ENCODE results near the gene MATCAP1. TPM values are rescaled to one million over a fixed set of nuclear protein-coding genes. Genes with fewer than 3 reads are reported as not detected.
A peak's percentile ranks its signal among the peaks of the same experiment; 100 is the strongest.

Gene MATCAP1
- total RNA-seq, 4 donors from 2014 or later: 27.6 to 220 (median 32.5) TPM

DNA sequence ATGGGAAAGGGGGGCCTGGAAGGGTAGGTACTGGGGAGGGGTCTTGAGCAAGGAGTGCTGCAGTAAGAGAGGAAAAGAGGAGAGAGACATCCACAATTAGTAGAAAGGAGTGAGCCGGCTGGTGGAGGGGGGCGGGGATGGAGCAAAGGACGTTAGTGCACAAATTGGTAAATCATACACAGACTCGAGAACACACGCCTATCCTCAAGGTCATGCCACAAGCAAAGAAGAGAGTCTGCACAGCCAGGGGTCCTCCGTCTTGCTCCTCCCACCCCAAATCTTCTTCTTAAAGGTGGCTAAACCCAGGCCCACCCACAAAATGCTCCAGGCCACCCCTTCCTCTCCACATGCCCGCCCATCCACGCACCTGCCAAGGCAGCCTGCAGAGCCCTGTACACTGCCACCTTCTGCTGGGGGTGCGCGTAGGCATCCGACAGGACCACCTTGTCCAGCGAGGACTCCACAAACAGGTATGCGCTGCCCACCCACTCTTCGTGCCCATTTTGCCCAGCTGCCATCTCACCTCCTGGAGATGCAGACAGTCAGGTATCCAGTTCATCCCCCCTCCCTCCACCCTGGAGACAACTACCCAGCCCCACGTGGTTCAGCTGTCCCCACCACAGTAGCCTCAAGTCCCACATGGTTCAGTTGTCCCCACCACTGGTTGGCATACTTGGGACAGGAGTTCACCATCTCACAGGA lies 27.5 kb downstream of the MATCAP1 start:
- DNase-seq: no peak
- in situ Hi-C loops (cut with MboI; ENCODE audit: low pct_ligation_motif_present in 1 of 4, low pct_unique_long_range_greater_than_20kb in 1 of 4, low sequenced_read_pairs in 3 of 4) (loop anchor here in 3 of 4 donors (10.0 to 25.0 kb wide), 3 partner anchors 141 to 194 kb away; partner anchors contain the start of genes CES3 (in 1 of the 3) and CES4A (in 1 of the 3)), intact Hi-C loops (cut with DNase I; ENCODE audit: low total_unique reads) (loop anchor here (2.0 kb wide), 1 partner anchor 177 kb away; no protein-coding TSS in a partner anchor)
- no peaks in the 10 kb centered on the region for H3K36me3 ChIP-seq
- no peaks in the 10 kb centered on the region for H3K27me3 ChIP-seq
- H3K27ac ChIP-seq: no peak overlapping the region
- no peak for TF ChIP-seq POLR2AphosphoS5 (IDR thresholded peaks at IDR 0.05)
- no peak for TF ChIP-seq POLR2A (IDR thresholded peaks at IDR 0.05)
- TF ChIP-seq EP300 (IDR thresholded peaks at IDR 0.05; ENCODE audit: low read depth): no peak
- TF ChIP-seq CTCF (IDR thresholded peaks at IDR 0.05): no peak
- no peaks in the 10 kb centered on the region for H3K9me3 ChIP-seq
- WGBS, 2 donors (ENCODE audit: low coverage in 1 of 2): 0 to 56% methylated on average over 1 to 15 of the region's 15 CpGs
- H3K4me3 ChIP-seq: no peak overlapping the region
- H3K4me1 ChIP-seq: peaks cover 11 to 48% (median 38%) of the 10 kb centered on the region in 4 donors

DNA sequence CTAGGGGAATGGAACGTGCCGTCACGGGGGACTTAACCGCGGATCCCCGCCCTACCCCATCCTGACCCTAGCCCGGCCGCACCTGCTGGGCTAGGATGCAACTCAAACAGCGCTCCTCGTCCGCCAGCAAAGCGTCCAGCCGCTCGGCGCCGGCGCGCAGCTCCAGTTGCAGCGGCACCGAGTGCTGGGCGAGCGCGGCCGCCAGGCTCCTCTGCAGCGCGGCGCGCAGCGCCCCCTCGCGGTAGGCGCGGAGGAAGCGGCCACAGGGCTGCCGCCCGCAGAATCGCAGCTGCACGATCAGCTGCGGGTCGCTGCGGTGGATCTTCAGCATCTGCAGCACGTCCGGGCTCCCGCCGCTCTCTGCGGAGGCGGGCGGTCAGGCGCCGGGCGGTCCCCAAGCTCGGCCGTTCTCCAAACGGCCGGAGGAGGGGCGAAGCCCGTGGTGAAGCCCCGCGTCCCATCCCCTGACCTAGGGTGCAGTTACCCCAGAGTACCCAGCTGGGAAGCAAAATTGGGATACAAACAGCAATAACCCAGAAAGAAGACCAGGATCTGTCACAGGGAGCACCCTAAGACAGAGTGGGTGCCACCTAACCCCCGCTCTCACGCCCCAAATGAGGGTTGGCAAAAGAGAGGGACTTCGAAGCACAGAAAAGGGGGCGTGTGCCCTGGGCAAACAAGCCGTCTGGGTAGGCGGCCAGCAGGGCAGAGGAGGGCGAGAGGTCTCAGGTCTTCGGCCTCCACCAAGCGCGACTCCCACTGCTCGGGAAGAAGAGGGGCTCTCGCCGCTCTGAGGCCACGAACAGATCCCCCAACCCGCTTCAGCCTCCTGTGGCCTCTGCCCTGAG lies 28.2 kb downstream of the MATCAP1 start:
- H3K4me3 ChIP-seq: peak overlapping the region in 2 of 4 donors; percentile 12 to 30
- in situ Hi-C loops (cut with MboI; ENCODE audit: low pct_ligation_motif_present in 1 of 4, low pct_unique_long_range_greater_than_20kb in 1 of 4, low sequenced_read_pairs in 3 of 4): loop anchor here in 3 of 4 donors (10.0 to 25.0 kb wide), 3 partner anchors 141 to 193 kb away; partner anchors contain the start of genes CES3 (in 1 of the 3) and CES4A (in 1 of the 3)
- intact Hi-C loops (cut with DNase I; ENCODE audit: low total_unique reads): loop anchor here (2.0 kb wide), 1 partner anchor 177 kb away; no protein-coding TSS in a partner anchor
- peak; percentile 80 for DNase-seq
- TF ChIP-seq POLR2AphosphoS5 (IDR thresholded peaks at IDR 0.05) (peak in 1 of 3 donors; percentile 26), CTCF (IDR thresholded peaks at IDR 0.05) (peak; percentile 56 to 98 (median 96)), POLR2A (IDR thresholded peaks at IDR 0.05) (no peak), EP300 (IDR thresholded peaks at IDR 0.05; ENCODE audit: low read depth) (no peak)
- peaks cover 5% of the 10 kb centered on the region for H3K27me3 ChIP-seq
- H3K27ac ChIP-seq: no peak overlapping the region
- H3K36me3 ChIP-seq: no peaks in the 10 kb centered on the region
- H3K9me3 ChIP-seq: no peaks in the 10 kb centered on the region
- H3K4me1 ChIP-seq: peaks cover 11 to 49% (median 38%) of the 10 kb centered on the region in 4 donors
- WGBS, 2 donors (ENCODE audit: low coverage in 1 of 2): 23 to 43% methylated on average over 4 to 40 of the region's 74 CpGs

DNA sequence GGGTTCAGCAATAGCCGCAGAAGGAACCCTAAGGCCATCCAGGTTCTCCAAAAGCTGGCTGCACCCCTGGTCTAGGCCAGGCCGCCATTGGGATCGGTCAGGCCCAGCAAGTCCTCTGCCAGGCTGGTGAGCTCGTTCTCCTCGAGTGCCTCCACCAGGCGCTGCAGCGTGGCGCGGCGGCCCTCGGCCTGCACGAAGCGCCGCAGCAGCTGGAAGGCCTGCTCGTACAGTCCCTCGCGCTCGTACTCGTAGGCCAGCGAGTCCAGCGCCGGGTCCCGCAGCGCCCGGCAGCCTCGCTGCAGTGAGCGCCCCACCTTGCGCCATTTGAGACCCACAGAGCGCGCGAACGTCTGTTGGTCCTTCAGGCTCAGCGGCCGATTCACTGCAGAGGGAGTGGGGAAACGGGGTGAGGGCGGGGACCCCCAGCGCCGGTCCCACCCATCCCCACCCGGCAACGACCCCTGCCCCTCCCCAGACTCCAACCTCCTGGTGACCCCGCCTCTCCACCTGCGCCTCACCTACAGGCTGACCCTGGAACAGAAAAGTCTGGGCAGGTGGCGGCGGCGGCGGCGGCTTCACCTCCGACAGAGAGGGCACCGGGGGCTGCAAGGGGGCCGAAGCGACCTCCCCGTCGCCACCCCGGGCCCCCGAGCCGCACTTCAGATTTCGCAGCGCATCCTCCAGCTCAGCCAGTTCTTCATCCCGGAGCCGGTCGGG lies 29.0 kb downstream of the MATCAP1 start:
- Histone ChIP-seq H3K9me3 (no peaks in the 10 kb centered on the region), H3K36me3 (no peaks in the 10 kb centered on the region), H3K27me3 (peaks cover 13% of the 10 kb centered on the region), H3K27ac (no peak overlapping the region), H3K4me1 (peaks cover 11 to 49% (median 45%) of the 10 kb centered on the region in 4 donors), H3K4me3 (peak overlapping the region in 2 of 4 donors; percentile 12 to 30)
- TF ChIP-seq EP300 (IDR thresholded peaks at IDR 0.05; ENCODE audit: low read depth): no peak
- TF ChIP-seq POLR2AphosphoS5 (IDR thresholded peaks at IDR 0.05): no peak
- no peak for TF ChIP-seq POLR2A (IDR thresholded peaks at IDR 0.05)
- no peak for TF ChIP-seq CTCF (IDR thresholded peaks at IDR 0.05)
- DNase-seq: no peak
- intact Hi-C loops (cut with DNase I; ENCODE audit: low total_unique reads) (no loop called here), in situ Hi-C loops (cut with MboI; ENCODE audit: low pct_ligation_motif_present in 1 of 4, low pct_unique_long_range_greater_than_20kb in 1 of 4, low sequenced_read_pairs in 3 of 4) (loop anchor here in 3 of 4 donors (10.0 to 25.0 kb wide), 3 partner anchors 140 to 192 kb away; partner anchors contain the start of genes CES3 (in 1 of the 3) and CES4A (in 1 of the 3))
- WGBS, 2 donors (ENCODE audit: low coverage in 1 of 2): 54% methylated on average over 42 of the region's 61 CpGs; no CpG with 5 or more reads in 1 of the 2 donors
